ENCODE results near the gene FCHO1.

GRCh38 chr19:17767559-17767958 lies 16.3 kb downstream of the FCHO1 start:
- TF ChIP-seq CTCF (IDR thresholded peaks at IDR 0.05; ENCODE audit: extremely low read depth in 1 of 2, insufficient read depth in 1 of 2, low read depth in 1 of 2, low read length in 2 of 2), result no peak
- TF ChIP-seq EZH2 (IDR thresholded peaks at IDR 0.05; ENCODE audit: borderline replicate concordance, low read depth, low read length, severe bottlenecking), result no peak
- TF ChIP-seq, protein P1, sequence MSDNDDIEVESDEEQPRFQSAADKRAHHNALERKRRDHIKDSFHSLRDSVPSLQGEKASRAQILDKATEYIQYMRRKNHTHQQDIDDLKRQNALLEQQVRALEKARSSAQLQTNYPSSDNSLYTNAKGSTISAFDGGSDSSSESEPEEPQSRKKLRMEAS (IDR thresholded peaks at IDR 0.05; ENCODE audit: insufficient read depth, insufficient read length), result no peak
- no peak for TF ChIP-seq POLR2A (IDR thresholded peaks at IDR 0.05; ENCODE audit: low read depth, low read length)
- no peak for TF ChIP-seq MYC (IDR thresholded peaks at IDR 0.05; ENCODE audit: low read depth, low read length)
- no peak for TF ChIP-seq POLR2AphosphoS5 (IDR thresholded peaks at IDR 0.05; ENCODE audit: insufficient read depth, low read depth, low read length)
- TF ChIP-seq FOS (IDR thresholded peaks at IDR 0.05; ENCODE audit: borderline replicate concordance, insufficient read depth, low read length), result no peak
